HepG2 (cell line): Measurements from ENCODE around the gene PSD4. TPM values are rescaled to one million over a fixed set of nuclear protein-coding genes. Genes with fewer than 3 reads are reported as not detected.

ENCODE experiments used
- ATF6 ChIP-seq: sonication (generic); formaldehyde crosslinking; conservative IDR thresholded peaks from 2 replicates; pipeline ENCODE4 v1.4.0; 2020; ENCODE audit warnings: missing genetic modification reagents
- ATRX ChIP-seq: sonication (generic); formaldehyde crosslinking; IDR thresholded peaks from 2 replicates; pipeline ENCODE4 v1.4.0; 2020; ENCODE audit warnings: missing genetic modification reagents, borderline replicate concordance
- CBX1 ChIP-seq: IDR thresholded peaks from one replicate; pipeline ENCODE4 v1.6.1; 2016; ENCODE audit warnings: antibody characterized with exemption, low read depth
- ESRRA ChIP-seq: sonication (generic); formaldehyde crosslinking; IDR thresholded peaks from 2 replicates; pipeline ENCODE4 v1.5.1; 2020; ENCODE audit warnings: mild to moderate bottlenecking, low read depth, missing genetic modification reagents
- FOXO4 ChIP-seq: sonication (generic); formaldehyde crosslinking; conservative IDR thresholded peaks from 2 replicates; pipeline ENCODE4 v1.8.1; 2023; ENCODE audit warnings: missing genetic modification reagents
- GTF3A ChIP-seq: sonication (generic); formaldehyde crosslinking; conservative IDR thresholded peaks from 2 replicates; pipeline ENCODE4 v1.4.0; 2020; ENCODE audit warnings: mild to moderate bottlenecking, missing genetic modification reagents
- HDAC1 ChIP-seq: sonication (generic); formaldehyde crosslinking; IDR thresholded peaks from 2 replicates; pipeline ENCODE4 v1.5.1; 2020; ENCODE audit warnings: mild to moderate bottlenecking, missing genetic modification reagents
- IKZF1 ChIP-seq: fragments of 450-650 bp; IDR thresholded peaks from 2 replicates; pipeline ENCODE4 v1.7.1; 2016
- KDM1A ChIP-seq: IDR thresholded peaks from 2 replicates; pipeline ENCODE4 v1.6.1; 2016; ENCODE audit warnings: missing compliant biosample characterization
- MAFF ChIP-seq: IDR thresholded peaks from 2 replicates; pipeline ENCODE4 v1.6.1; 2011; ENCODE audit warnings: low read depth, low read length, improper control_type of control experiment
- PITX1 ChIP-seq: sonication (generic); formaldehyde crosslinking; IDR thresholded peaks from 2 replicates; pipeline ENCODE4 v1.5.1; 2020; ENCODE audit warnings: mild to moderate bottlenecking, missing genetic modification reagents
- RBFOX2 ChIP-seq: fragments of 200-400 bp; formaldehyde crosslinking; IDR thresholded peaks from 2 replicates; pipeline ENCODE4 v1.6.1; 2017; ENCODE audit warnings: low read depth, mild to moderate bottlenecking, low read length
- ZFP90 ChIP-seq: sonication (generic); formaldehyde crosslinking; IDR thresholded peaks from 2 replicates; pipeline ENCODE4 v1.8.0; 2022; ENCODE audit warnings: missing genetic modification reagents, mild to moderate bottlenecking, inconsistent platforms, borderline replicate concordance
- ZNF256 ChIP-seq: sonication (generic); formaldehyde crosslinking; conservative IDR thresholded peaks from 2 replicates; pipeline ENCODE4 v1.4.0; 2020; ENCODE audit warnings: missing genetic modification reagents
- ZNF275 ChIP-seq: sonication (generic); formaldehyde crosslinking; IDR thresholded peaks from 2 replicates; pipeline ENCODE4 v1.8.0; 2022; ENCODE audit warnings: missing genetic modification reagents, mild to moderate bottlenecking, inconsistent platforms, borderline replicate concordance
- ZNF580 ChIP-seq: IDR thresholded peaks from 2 replicates; pipeline ENCODE4 v1.6.1; 2016; ENCODE audit warnings: low read depth, borderline replicate concordance
- ZNF841 ChIP-seq: sonication (generic); formaldehyde crosslinking; IDR thresholded peaks from 2 replicates; pipeline ENCODE4 v1.8.1; 2023; ENCODE audit warnings: missing genetic modification reagents, borderline replicate concordance
- polyA plus RNA-seq, 8 experiments: library from polyadenylated mRNA; depleted of rRNA in 3 of 8; stranded (reverse) in 7 of 8; unstranded in 1 of 8; fragments of >200 nt; fragmentation: Illumina TruSeq in 4 of 8; extraction: Trizol in 4 of 8; gene quantifications; 2 replicates each; pipeline versions ENCODE4 v1.2.1 to v1.2.3, GENCODE V29; 2011 to 2016; ENCODE audit warnings: low read depth in 4 of 8, missing spikeins in 1 of 8, mixed read lengths in 1 of 8; ENCODE audit not compliant: insufficient read depth in 1 of 8
- total RNA-seq, 5 experiments: library from RNA; depleted of rRNA; stranded (reverse); fragments of >200 nt; fragmentation: Illumina TruSeq; extraction: Trizol; gene quantifications; 2 replicates each; pipeline ENCODE4 v1.2.3, GENCODE V29; 2016; ENCODE audit warnings: low read depth in 1 of 5
- TF ChIP-seq, protein P1 (sequence below), 2 experiments: sonication (generic) in 1 of 2; formaldehyde crosslinking in 1 of 2; IDR thresholded peaks; 2 replicates each; pipeline versions ENCODE4 v1.4.0 to v1.6.1; 2016 to 2020; ENCODE audit warnings: borderline replicate concordance in 1 of 2, low read depth in 1 of 2, mild to moderate bottlenecking in 1 of 2, missing genetic modification reagents in 1 of 2
- TF ChIP-seq, protein P2 (sequence below): sonication (generic); formaldehyde crosslinking; IDR thresholded peaks from 2 replicates; pipeline ENCODE4 v1.4.0; 2020; ENCODE audit warnings: mild to moderate bottlenecking, missing genetic modification reagents

Gene PSD4
- total and polyA plus RNA-seq, 2 of the 13 experiments (the other 11 are each of a cell fraction or from before 2014, with no cell fraction given) = 5.8 to 9.4 TPM

- TF ChIP-seq ATF6 (CRISPR knock-in tag) (no peak), RBFOX2 (no peak), ZNF841 (CRISPR knock-in tag) (no peak), PITX1 (CRISPR knock-in tag) (peak; percentile 84; the same call in 1 of the 2 replicates), HDAC1 (CRISPR knock-in tag) (peak; percentile 76), GTF3A (no peak), ZNF256 (CRISPR knock-in tag) (no peak), ATRX (no peak), FOXO4 (CRISPR knock-in tag) (no peak), ZNF580 (CRISPR knock-in tag) (no peak), ZFP90 (CRISPR knock-in tag) (no peak), MAFF (peak; percentile 43), KDM1A (CRISPR knock-in tag) (peak; percentile 89; the same call in 1 of the 2 replicates), ZNF275 (CRISPR knock-in tag) (0 out of 2 replicates have a peak, but pooled peaks have one; percentile 19), ESRRA (CRISPR knock-in tag) (no peak; the same call in none of the 2 replicates), IKZF1 (no peak), CBX1 (no peak)
- TF ChIP-seq, protein P1, sequence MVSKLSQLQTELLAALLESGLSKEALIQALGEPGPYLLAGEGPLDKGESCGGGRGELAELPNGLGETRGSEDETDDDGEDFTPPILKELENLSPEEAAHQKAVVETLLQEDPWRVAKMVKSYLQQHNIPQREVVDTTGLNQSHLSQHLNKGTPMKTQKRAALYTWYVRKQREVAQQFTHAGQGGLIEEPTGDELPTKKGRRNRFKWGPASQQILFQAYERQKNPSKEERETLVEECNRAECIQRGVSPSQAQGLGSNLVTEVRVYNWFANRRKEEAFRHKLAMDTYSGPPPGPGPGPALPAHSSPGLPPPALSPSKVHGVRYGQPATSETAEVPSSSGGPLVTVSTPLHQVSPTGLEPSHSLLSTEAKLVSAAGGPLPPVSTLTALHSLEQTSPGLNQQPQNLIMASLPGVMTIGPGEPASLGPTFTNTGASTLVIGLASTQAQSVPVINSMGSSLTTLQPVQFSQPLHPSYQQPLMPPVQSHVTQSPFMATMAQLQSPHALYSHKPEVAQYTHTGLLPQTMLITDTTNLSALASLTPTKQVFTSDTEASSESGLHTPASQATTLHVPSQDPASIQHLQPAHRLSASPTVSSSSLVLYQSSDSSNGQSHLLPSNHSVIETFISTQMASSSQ (IDR thresholded peaks at IDR 0.05; ENCODE audit: low read depth) = no peak
- TF ChIP-seq, protein P1 (CRISPR knock-in tag; IDR thresholded peaks at IDR 0.05; ENCODE audit: borderline replicate concordance) = no peak
- TF ChIP-seq, protein P2, sequence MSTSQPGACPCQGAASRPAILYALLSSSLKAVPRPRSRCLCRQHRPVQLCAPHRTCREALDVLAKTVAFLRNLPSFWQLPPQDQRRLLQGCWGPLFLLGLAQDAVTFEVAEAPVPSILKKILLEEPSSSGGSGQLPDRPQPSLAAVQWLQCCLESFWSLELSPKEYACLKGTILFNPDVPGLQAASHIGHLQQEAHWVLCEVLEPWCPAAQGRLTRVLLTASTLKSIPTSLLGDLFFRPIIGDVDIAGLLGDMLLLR = no peak
Observed at GRCh38 chr2:113156278-113157117, 17.3 kb upstream of the PSD4 start (continued).
